WTC11 (cell line): Measurements from ENCODE around the gene LCN12.

Experiments
- CBFB ChIP-seq: sonication (generic); formaldehyde crosslinking; IDR thresholded peaks from 2 replicates; pipeline ENCODE4 v1.8.1; 2022; ENCODE audit warnings: mild to moderate bottlenecking, low read depth, missing genetic modification reagents
- CREB1 ChIP-seq: sonication (generic); formaldehyde crosslinking; IDR thresholded peaks from 2 replicates; pipeline ENCODE4 v1.8.0; 2023; ENCODE audit warnings: mild to moderate bottlenecking, missing genetic modification reagents
- FOXP1 ChIP-seq: sonication (generic); formaldehyde crosslinking; IDR thresholded peaks from 2 replicates; pipeline ENCODE4 v1.8.0; 2022; ENCODE audit warnings: missing genetic modification reagents, mild to moderate bottlenecking, moderate library complexity, borderline replicate concordance
- SMAD3 ChIP-seq: sonication (generic); formaldehyde crosslinking; IDR thresholded peaks from 2 replicates; pipeline ENCODE4 v1.8.0; 2022; ENCODE audit warnings: missing genetic modification reagents, mild to moderate bottlenecking, borderline replicate concordance
- SP1 ChIP-seq: sonication (generic); formaldehyde crosslinking; conservative IDR thresholded peaks from 2 replicates; pipeline ENCODE4 v1.8.1; 2022; ENCODE audit warnings: missing genetic modification reagents
- TEAD4 ChIP-seq: sonication (generic); formaldehyde crosslinking; IDR thresholded peaks from 2 replicates; pipeline ENCODE4 v1.8.0; 2022; ENCODE audit warnings: mild to moderate bottlenecking, missing genetic modification reagents
- ZBTB21 ChIP-seq: sonication (generic); formaldehyde crosslinking; IDR thresholded peaks from 2 replicates; pipeline ENCODE4 v1.8.1; 2023; ENCODE audit warnings: mild to moderate bottlenecking, missing genetic modification reagents, borderline replicate concordance
- TF ChIP-seq, protein P1 (sequence below): sonication (generic); formaldehyde crosslinking; IDR thresholded peaks from 2 replicates; pipeline ENCODE4 v1.8.0; 2022; ENCODE audit warnings: mild to moderate bottlenecking, missing genetic modification reagents
- TF ChIP-seq, protein P2 (sequence below): sonication (generic); formaldehyde crosslinking; IDR thresholded peaks from 2 replicates; pipeline ENCODE4 v1.8.1; 2022; ENCODE audit warnings: missing genetic modification reagents, borderline replicate concordance
- TF ChIP-seq, protein P3 (sequence below): fragments of 200-600 bp; IDR thresholded peaks from 2 replicates; pipeline ENCODE4 v1.8.0; 2022; ENCODE audit warnings: antibody characterized with exemption
- TF ChIP-seq, protein P4 (sequence below): sonication (generic); formaldehyde crosslinking; IDR thresholded peaks from 2 replicates; pipeline ENCODE4 v1.8.1; 2023; ENCODE audit warnings: mild to moderate bottlenecking, missing genetic modification reagents, moderate library complexity

DNA sequence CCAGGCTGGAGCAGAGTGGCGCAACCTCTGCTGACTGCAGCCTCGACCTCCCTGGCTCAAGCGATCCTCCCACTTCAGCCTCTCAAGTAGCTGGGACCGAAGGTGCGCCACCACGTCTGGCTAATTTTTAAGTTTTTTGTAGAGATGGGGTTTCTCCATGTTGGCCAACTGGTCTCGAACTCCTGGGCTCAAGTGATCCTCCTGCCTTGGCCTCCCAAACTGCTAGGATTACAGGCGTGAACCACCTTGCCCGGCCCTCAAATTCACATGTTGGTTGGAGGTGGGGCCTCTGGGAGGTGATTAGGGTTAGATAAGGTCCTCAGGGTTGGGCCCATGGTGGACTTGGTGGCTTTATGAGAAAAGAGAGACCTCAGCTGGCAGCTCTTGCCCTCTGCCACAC, 10.1 kb downstream of the LCN12 start:
- TF ChIP-seq CREB1 (CRISPR knock-in tag) (no peak), FOXP1 (CRISPR knock-in tag) (no peak), TEAD4 (CRISPR knock-in tag) (no peak), SP1 (CRISPR knock-in tag) (no peak), CBFB (CRISPR knock-in tag) (no peak), SMAD3 (CRISPR knock-in tag) (no peak), ZBTB21 (no peak)
- TF ChIP-seq, protein P1, sequence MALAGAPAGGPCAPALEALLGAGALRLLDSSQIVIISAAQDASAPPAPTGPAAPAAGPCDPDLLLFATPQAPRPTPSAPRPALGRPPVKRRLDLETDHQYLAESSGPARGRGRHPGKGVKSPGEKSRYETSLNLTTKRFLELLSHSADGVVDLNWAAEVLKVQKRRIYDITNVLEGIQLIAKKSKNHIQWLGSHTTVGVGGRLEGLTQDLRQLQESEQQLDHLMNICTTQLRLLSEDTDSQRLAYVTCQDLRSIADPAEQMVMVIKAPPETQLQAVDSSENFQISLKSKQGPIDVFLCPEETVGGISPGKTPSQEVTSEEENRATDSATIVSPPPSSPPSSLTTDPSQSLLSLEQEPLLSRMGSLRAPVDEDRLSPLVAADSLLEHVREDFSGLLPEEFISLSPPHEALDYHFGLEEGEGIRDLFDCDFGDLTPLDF: no peak
- TF ChIP-seq, protein P2, sequence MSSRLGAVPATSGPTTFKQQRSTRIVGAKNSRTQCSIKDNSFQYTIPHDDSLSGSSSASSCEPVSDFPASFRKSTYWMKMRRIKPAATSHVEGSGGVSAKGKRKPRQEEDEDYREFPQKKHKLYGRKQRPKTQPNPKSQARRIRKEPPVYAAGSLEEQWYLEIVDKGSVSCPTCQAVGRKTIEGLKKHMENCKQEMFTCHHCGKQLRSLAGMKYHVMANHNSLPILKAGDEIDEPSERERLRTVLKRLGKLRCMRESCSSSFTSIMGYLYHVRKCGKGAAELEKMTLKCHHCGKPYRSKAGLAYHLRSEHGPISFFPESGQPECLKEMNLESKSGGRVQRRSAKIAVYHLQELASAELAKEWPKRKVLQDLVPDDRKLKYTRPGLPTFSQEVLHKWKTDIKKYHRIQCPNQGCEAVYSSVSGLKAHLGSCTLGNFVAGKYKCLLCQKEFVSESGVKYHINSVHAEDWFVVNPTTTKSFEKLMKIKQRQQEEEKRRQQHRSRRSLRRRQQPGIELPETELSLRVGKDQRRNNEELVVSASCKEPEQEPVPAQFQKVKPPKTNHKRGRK: no peak
- TF ChIP-seq, protein P3, sequence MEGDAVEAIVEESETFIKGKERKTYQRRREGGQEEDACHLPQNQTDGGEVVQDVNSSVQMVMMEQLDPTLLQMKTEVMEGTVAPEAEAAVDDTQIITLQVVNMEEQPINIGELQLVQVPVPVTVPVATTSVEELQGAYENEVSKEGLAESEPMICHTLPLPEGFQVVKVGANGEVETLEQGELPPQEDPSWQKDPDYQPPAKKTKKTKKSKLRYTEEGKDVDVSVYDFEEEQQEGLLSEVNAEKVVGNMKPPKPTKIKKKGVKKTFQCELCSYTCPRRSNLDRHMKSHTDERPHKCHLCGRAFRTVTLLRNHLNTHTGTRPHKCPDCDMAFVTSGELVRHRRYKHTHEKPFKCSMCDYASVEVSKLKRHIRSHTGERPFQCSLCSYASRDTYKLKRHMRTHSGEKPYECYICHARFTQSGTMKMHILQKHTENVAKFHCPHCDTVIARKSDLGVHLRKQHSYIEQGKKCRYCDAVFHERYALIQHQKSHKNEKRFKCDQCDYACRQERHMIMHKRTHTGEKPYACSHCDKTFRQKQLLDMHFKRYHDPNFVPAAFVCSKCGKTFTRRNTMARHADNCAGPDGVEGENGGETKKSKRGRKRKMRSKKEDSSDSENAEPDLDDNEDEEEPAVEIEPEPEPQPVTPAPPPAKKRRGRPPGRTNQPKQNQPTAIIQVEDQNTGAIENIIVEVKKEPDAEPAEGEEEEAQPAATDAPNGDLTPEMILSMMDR: no peak
- TF ChIP-seq, protein P4, sequence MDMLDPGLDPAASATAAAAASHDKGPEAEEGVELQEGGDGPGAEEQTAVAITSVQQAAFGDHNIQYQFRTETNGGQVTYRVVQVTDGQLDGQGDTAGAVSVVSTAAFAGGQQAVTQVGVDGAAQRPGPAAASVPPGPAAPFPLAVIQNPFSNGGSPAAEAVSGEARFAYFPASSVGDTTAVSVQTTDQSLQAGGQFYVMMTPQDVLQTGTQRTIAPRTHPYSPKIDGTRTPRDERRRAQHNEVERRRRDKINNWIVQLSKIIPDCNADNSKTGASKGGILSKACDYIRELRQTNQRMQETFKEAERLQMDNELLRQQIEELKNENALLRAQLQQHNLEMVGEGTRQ (CRISPR knock-in tag): no peak
